GM12878 (cell line): ENCODE data around the gene APBA3. TPM values are rescaled to one million over a fixed set of nuclear protein-coding genes. Genes with fewer than 3 reads are reported as not detected.

ENCODE experiments used
- ATAC-seq: fragments of 200-7000 bp; cut with Tn5 transposase; 3 replicates; pipeline ENCODE4 v1.9.1; 2020; ENCODE audit warnings: mild to moderate bottlenecking, moderate library complexity
- BruUV-seq: library from RNA; stranded (reverse); fragments of 400-500 nt; replicated peaks from 2 replicates; lab custom pipeline; 2021; lab: Mats Ljungman, UMichigan
- CTCF ChIA-PET: fragments of 300-600 bp; sonication (Branson Sonifier 250); formaldehyde crosslinking; extraction: SDS; loops from one replicate; lab custom pipeline; 2021; ENCODE audit warnings: inconsistent platforms; lab: Yijun Ruan, JAX
- POLR2A ChIA-PET: fragments of 350-600 bp; formaldehyde crosslinking; extraction: SDS; loops from one replicate; lab custom pipeline; 2021; ENCODE audit warnings: inconsistent platforms; lab: Charles Lee
- RAD21 ChIA-PET: fragments of 300-600 bp; sonication (Branson Sonifier 250); formaldehyde crosslinking; loops from one replicate; lab custom pipeline; 2023; ENCODE audit warnings: antibody characterized with exemption; ENCODE audit not compliant: unreplicated experiment; lab: Charles Lee
- SMC1A ChIA-PET: fragments of 300-600 bp; sonication (Branson Sonifier 250); formaldehyde crosslinking; loops from one replicate; lab custom pipeline; 2023; ENCODE audit not compliant: unreplicated experiment, uncharacterized antibody; lab: Charles Lee
- DNase-seq: peaks from one replicate; pipeline ENCODE4 v3.0.0-alpha.2; 2011; ENCODE audit warnings: low read depth, low spot score
- FAIRE-seq: peaks from 3 replicates; lab custom pipeline; 2011; peaks lifted over from hg19 to GRCh38; lab: Jason Lieb, UNC
- H2AFZ ChIP-seq: 2 replicates; pipeline ENCODE4 v1.6.0; 2011; ENCODE audit warnings: low read depth, low read length, control low read depth; ENCODE audit not compliant: control insufficient read depth
- H3K27ac ChIP-seq: 2 replicates; pipeline ENCODE4 v1.5.1; 2011; ENCODE audit warnings: control low read depth; ENCODE audit not compliant: control insufficient read depth, insufficient read depth
- H3K27me3 ChIP-seq, 2 experiments: replicated peaks in 1 of 2; 2 replicates each; pipeline versions ENCODE4 v1.6.0 to v1.6.1; 2011; ENCODE audit warnings: low read length in 1 of 2; ENCODE audit not compliant: control insufficient read depth in 2 of 2, insufficient read depth in 2 of 2
- H3K36me3 ChIP-seq, 2 experiments: 2 replicates each; pipeline ENCODE4 v1.5.1; 2011; ENCODE audit warnings: low read length in 1 of 2; ENCODE audit not compliant: control insufficient read depth in 2 of 2, insufficient read depth in 2 of 2
- H3K4me1 ChIP-seq: 2 replicates; pipeline ENCODE4 v1.6.1; 2011; ENCODE audit warnings: mild to moderate bottlenecking, low read length, moderate library complexity, mixed read lengths; ENCODE audit not compliant: control insufficient read depth, insufficient read depth
- H3K4me2 ChIP-seq: 2 replicates; pipeline ENCODE4 v1.6.0; 2011; ENCODE audit warnings: control low read depth; ENCODE audit not compliant: control insufficient read depth, insufficient read depth
- H3K4me3 ChIP-seq: fragments of 200-600 bp; sonication (generic); 2 replicates; pipeline ENCODE4 v1.5.1; 2016
- H3K79me2 ChIP-seq: 2 replicates; pipeline ENCODE4 v1.6.0; 2011; ENCODE audit warnings: low read length; ENCODE audit not compliant: control insufficient read depth, insufficient read depth
- H3K9ac ChIP-seq: 2 replicates; pipeline ENCODE4 v1.8.0; 2011; ENCODE audit warnings: low read length, control low read depth, mixed read lengths; ENCODE audit not compliant: control insufficient read depth, insufficient read depth
- H3K9me3 ChIP-seq: replicated peaks from 3 replicates; pipeline ENCODE4 v1.5.1; 2011; ENCODE audit warnings: mild to moderate bottlenecking, low read length; ENCODE audit not compliant: control insufficient read depth, insufficient read depth
- H4K20me1 ChIP-seq: 2 replicates; pipeline ENCODE4 v1.6.0; 2011; ENCODE audit not compliant: control insufficient read depth, insufficient read depth
- CEBPZ ChIP-seq: fragments of 150-350 bp; IDR thresholded peaks from 2 replicates; pipeline ENCODE4 v1.6.1; 2016; ENCODE audit warnings: low read depth, low read length
- IRF4 ChIP-seq: IDR thresholded peaks from 2 replicates; pipeline ENCODE4 v1.6.1; 2011; ENCODE audit warnings: low read depth, low read length
- MTA3 ChIP-seq: IDR thresholded peaks from 2 replicates; pipeline ENCODE4 v1.6.1; 2012; ENCODE audit warnings: low read length, inconsistent platforms, borderline replicate concordance
- NR2C2 ChIP-seq: IDR thresholded peaks from 2 replicates; pipeline ENCODE4 v1.6.1; 2011; ENCODE audit warnings: borderline replicate concordance, low read depth; ENCODE audit not compliant: control insufficient read depth, insufficient read length
- PML ChIP-seq: IDR thresholded peaks from 2 replicates; pipeline ENCODE4 v1.6.1; 2012; ENCODE audit warnings: low read length, inconsistent platforms
- TARDBP ChIP-seq: IDR thresholded peaks from 2 replicates; pipeline ENCODE4 v1.6.1; 2016; ENCODE audit warnings: borderline replicate concordance
- USF1 ChIP-seq: IDR thresholded peaks from 2 replicates; pipeline ENCODE4 v1.6.1; 2011; ENCODE audit warnings: borderline replicate concordance, low read depth, mild to moderate bottlenecking, moderate library complexity, mixed read lengths, low read length; ENCODE audit not compliant: insufficient read depth; ENCODE audit errors: extremely low read length
- WGBS: methylation state at CpG from one replicate; pipeline ENCODE4 v1.1.6; 2016; ENCODE audit warnings: low lambda C conversion rate; ENCODE audit not compliant: insufficient replicate concordance, insufficient coverage; ENCODE audit errors: missing lambda C conversion rate; 5-methylcytosine and 5-hydroxymethylcytosine counted together
- in situ Hi-C: fragments of 300-500 bp; cut with MboI; formaldehyde crosslinking; loops from 9 replicates; pipeline ENCODE4 v1.14.3; 2018; ENCODE audit warnings: mixed read lengths
- intact Hi-C: fragments of 100-400 bp; cut with micrococcal nuclease; formaldehyde crosslinking; loops from one replicate; pipeline ENCODE4 v1.14.2; 2022; ENCODE audit not compliant: unreplicated experiment
- polyA plus RNA-seq, 11 experiments: library from polyadenylated mRNA; depleted of rRNA in 4 of 11; unstranded in 6 of 11; stranded (reverse) in 5 of 11; fragments of >200 nt; fragmentation: Nextera tagmentation in 4 of 11; fragmentation: Illumina TruSeq in 1 of 11; extraction: Ambion mirVana in 4 of 11; extraction: Trizol in 1 of 11; gene quantifications; 1 replicate in 1 of 11; 2 replicates in 10 of 11; pipeline versions ENCODE4 v1.2.1 to v1.2.3, GENCODE V29; 2011 to 2016; ENCODE audit warnings: inconsistent platforms in 2 of 11, missing spikeins in 2 of 11, low read depth in 1 of 11
- total RNA-seq, 4 experiments: library from RNA; depleted of rRNA in 3 of 4; stranded (reverse); fragments of >200 nt in 3 of 4; fragmentation: Illumina TruSeq in 1 of 4; extraction: Trizol in 1 of 4; gene quantifications; 2 replicates each; pipeline versions ENCODE4 v1.2.1 to v1.2.3, GENCODE V29; 2013 to 2021

APBA3 gene
- total and polyA plus RNA-seq, 10 of the 15 experiments (the other 5 are each of a cell fraction or from before 2014, with no cell fraction given): 0.31 to 36.4 (median 18.3) TPM

- WGBS: 74% methylated on average over 12 of the region's 12 CpGs
- H3K36me3 ChIP-seq: no peaks in the 10 kb centered on the region
- H3K4me3 ChIP-seq: no peak overlapping the region
- RAD21 ChIA-PET: no interaction called here
- no peak overlapping the region for H2AFZ ChIP-seq
- in situ Hi-C loops (no loop called here), intact Hi-C loops (loop anchor here (5.0 kb wide), 1 partner anchor 161 kb away; no protein-coding TSS in a partner anchor)
- H3K4me2 ChIP-seq: no peak overlapping the region
- no peaks in the 10 kb centered on the region for H3K27me3 ChIP-seq
- no peaks in the 10 kb centered on the region for H4K20me1 ChIP-seq
- no peak overlapping the region for H3K9ac ChIP-seq
- H3K27ac ChIP-seq: no peak overlapping the region
- DNase-seq (no peak), ATAC-seq (no peak), FAIRE-seq (no peak)
- BruUV-seq: no TSS peak
- H3K9me3 ChIP-seq: no peaks in the 10 kb centered on the region
- H3K4me1 ChIP-seq: no peaks in the 10 kb centered on the region
- SMC1A ChIA-PET: interaction anchor here (0.6 to 1.1 kb wide), 2 partner anchors 54 to 255 kb away, joined by 3 read pairs; partner anchors contain the start of genes APBA3 and MRPL54
- no peaks in the 10 kb centered on the region for H3K79me2 ChIP-seq
- TF ChIP-seq CEBPZ (no peak), PML (no peak), USF1 (no peak), NR2C2 (no peak), IRF4 (no peak), TARDBP (no peak), MTA3 (no peak)
- CTCF ChIA-PET: interaction anchor here (0.8 to 2.2 kb wide), 3 partner anchors 15 to 46 kb away, joined by 3 to 4 read pairs (median 3); no protein-coding TSS in a partner anchor
- POLR2A ChIA-PET: no interaction called here
Observed at GRCh38 chr19:3707868-3708206, 53.7 kb downstream of the APBA3 start.
